HCT116 (cell line): ENCODE measurements around the gene SRGAP1. TPM values are rescaled to one million over a fixed set of nuclear protein-coding genes. Genes with fewer than 3 reads are reported as not detected.

Experiments
- ATAC-seq: fragments of 200-7000 bp; cut with Tn5 transposase; 2 replicates; pipeline ENCODE4 v1.9.1; 2020; ENCODE audit warnings: mild to moderate bottlenecking, moderate library complexity
- BruUV-seq: library from RNA; stranded (reverse); fragments of 400-500 nt; replicated peaks from 2 replicates; lab custom pipeline; 2021; lab: Mats Ljungman, UMichigan
- CTCF ChIA-PET: fragments of 300-600 bp; sonication (Branson Sonifier 250); formaldehyde crosslinking; loops from one replicate; lab custom pipeline; 2021; ENCODE audit warnings: antibody characterized with exemption; lab: Charles Lee
- POLR2A ChIA-PET: fragments of 300-600, 350-600 bp; sonication (Branson Sonifier 250); formaldehyde crosslinking; loops from one replicate; lab custom pipeline; 2021; ENCODE audit warnings: antibody characterized with exemption; lab: Charles Lee
- RAD21 ChIA-PET, 2 experiments: fragments of 300-600 bp; sonication (Branson Sonifier 250); formaldehyde crosslinking; loops; one replicate each; lab custom pipeline; 2023; ENCODE audit warnings: low total read pairs in 2 of 2; ENCODE audit not compliant: uncharacterized antibody in 2 of 2, unreplicated experiment in 2 of 2, low non-redundant PET in 1 of 2; lab: Charles Lee
- DNase-seq: peaks from one replicate; pipeline ENCODE4 v3.0.0-alpha.2; 2010; ENCODE audit warnings: low read depth, low spot score
- H2AFZ ChIP-seq: fragments of 200-600 bp; shearing (Covaris generic), sonication (generic); 2 replicates; pipeline ENCODE4 v1.6.1; 2017; ENCODE audit warnings: low read depth, mixed run types, mixed read lengths, antibody characterized with exemption, low read length; ENCODE audit not compliant: poor library complexity, severe bottlenecking
- H3K27ac ChIP-seq: 2 replicates; pipeline ENCODE4 v1.5.1; 2012; ENCODE audit warnings: low read depth, low read length
- H3K27me3 ChIP-seq: fragments of 200-600 bp; sonication (generic); 2 replicates; pipeline ENCODE4 v1.6.1; 2016; ENCODE audit warnings: mixed run types, low read length, mixed read lengths; ENCODE audit not compliant: insufficient read depth
- H3K36me3 ChIP-seq, 2 experiments: fragments of 200-500 bp in 1 of 2; fragments of 200-600 bp in 1 of 2; sonication (Bioruptor generic) in 1 of 2; sonication (generic) in 1 of 2; 2 replicates each; pipeline versions ENCODE4 v1.5.1 to v1.6.1; 2014 to 2016; ENCODE audit warnings: low read length in 2 of 2, inconsistent platforms in 1 of 2, mixed read lengths in 1 of 2, mixed run types in 1 of 2; ENCODE audit not compliant: insufficient read depth in 2 of 2, control insufficient read depth in 1 of 2
- H3K4me1 ChIP-seq, 2 experiments: fragments of 200-600 bp in 1 of 2; sonication (generic) in 1 of 2; 2 replicates each; pipeline versions ENCODE4 v1.5.1 to v1.6.1; 2012 to 2017; ENCODE audit warnings: low read length in 2 of 2, inconsistent platforms in 1 of 2, mild to moderate bottlenecking in 1 of 2, mixed read lengths in 1 of 2, mixed run types in 1 of 2, moderate library complexity in 1 of 2; ENCODE audit not compliant: insufficient read depth in 2 of 2, control insufficient read depth in 1 of 2
- H3K4me2 ChIP-seq: fragments of 200-600 bp; sonication (generic); 2 replicates; pipeline ENCODE4 v1.6.1; 2017; ENCODE audit warnings: mixed run types, low read length, mixed read lengths
- H3K4me3 ChIP-seq, 2 experiments: fragments of 200-600 bp in 1 of 2; sonication (generic) in 1 of 2; replicated peaks in 1 of 2; 2 replicates each; pipeline ENCODE4 v1.5.1; 2011 to 2016; ENCODE audit warnings: low read length in 2 of 2, control low read depth in 1 of 2, low read depth in 1 of 2, mild to moderate bottlenecking in 1 of 2, mixed read lengths in 1 of 2, mixed run types in 1 of 2
- H3K79me2 ChIP-seq: fragments of 200-600 bp; sonication (generic); 2 replicates; pipeline ENCODE4 v1.6.1; 2017; ENCODE audit warnings: mild to moderate bottlenecking, mixed run types, low read length, moderate library complexity, mixed read lengths; ENCODE audit not compliant: insufficient read depth
- H3K9ac ChIP-seq: fragments of 200-600 bp; sonication (generic); 2 replicates; pipeline ENCODE4 v1.6.1; 2016; ENCODE audit warnings: low read length, mixed read lengths
- H3K9me2 ChIP-seq: fragments of 200-600 bp; sonication (generic), shearing (Covaris generic); 2 replicates; pipeline ENCODE4 v1.6.1; 2017; ENCODE audit warnings: mixed run types, mild to moderate bottlenecking, moderate library complexity; ENCODE audit not compliant: insufficient read depth
- H3K9me3 ChIP-seq, 2 experiments: fragments of 200-500 bp in 1 of 2; fragments of 200-600 bp in 1 of 2; sonication (Bioruptor generic) in 1 of 2; sonication (generic) in 1 of 2; 2 replicates each; pipeline ENCODE4 v1.6.1; 2014 to 2017; ENCODE audit warnings: low read length in 2 of 2, mixed read lengths in 2 of 2, inconsistent platforms in 1 of 2, low read depth in 1 of 2, mild to moderate bottlenecking in 1 of 2, mixed run types in 1 of 2, moderate library complexity in 1 of 2; ENCODE audit not compliant: control insufficient read depth in 1 of 2, insufficient read depth in 1 of 2
- H4K20me1 ChIP-seq: fragments of 200-600 bp; sonication (generic), shearing (Covaris generic); 2 replicates; pipeline ENCODE4 v1.6.1; 2017; ENCODE audit warnings: mixed run types, mild to moderate bottlenecking, moderate library complexity; ENCODE audit not compliant: insufficient read depth
- CTCF ChIP-seq, 3 experiments: fragments of 200-600 bp in 1 of 3; sonication (generic) in 1 of 3; IDR thresholded peaks in 2 of 3; conservative IDR thresholded peaks in 1 of 3; 2 replicates each; pipeline ENCODE4 v1.5.1; 2012 to 2017; ENCODE audit warnings: low read depth in 2 of 3, low read length in 2 of 3, antibody characterized with exemption in 1 of 3, borderline replicate concordance in 1 of 3, control low read depth in 1 of 3, mild to moderate bottlenecking in 1 of 3, mixed read lengths in 1 of 3, mixed run types in 1 of 3, moderate library complexity in 1 of 3; ENCODE audit not compliant: insufficient read depth in 1 of 3
- EGR1 ChIP-seq: IDR thresholded peaks from 2 replicates; pipeline ENCODE4 v1.6.1; 2012; ENCODE audit warnings: low read depth
- ELF1 ChIP-seq: IDR thresholded peaks from 2 replicates; pipeline ENCODE4 v1.6.1; 2012; ENCODE audit warnings: low read depth, borderline replicate concordance
- EZH2 ChIP-seq: fragments of 200-600 bp; sonication (generic); IDR thresholded peaks from 2 replicates; pipeline ENCODE4 v1.6.1; 2017; ENCODE audit warnings: antibody characterized with exemption, mixed run types
- EZH2phosphoT487 ChIP-seq: fragments of 200-600 bp; IDR thresholded peaks from 2 replicates; pipeline ENCODE4 v1.6.1; 2018; ENCODE audit warnings: antibody characterized with exemption, borderline replicate concordance
- FOSL1 ChIP-seq: IDR thresholded peaks from 2 replicates; pipeline ENCODE4 v1.6.1; 2012; ENCODE audit warnings: low read depth
- JUND ChIP-seq: IDR thresholded peaks from 2 replicates; pipeline ENCODE4 v1.6.1; 2012
- MAX ChIP-seq: IDR thresholded peaks from 2 replicates; pipeline ENCODE4 v1.6.1; 2012
- POLR2AphosphoS5 ChIP-seq: IDR thresholded peaks from 2 replicates; pipeline ENCODE4 v1.6.1; 2011; ENCODE audit warnings: mild to moderate bottlenecking, low read depth, low read length, moderate library complexity
- RAD21 ChIP-seq: IDR thresholded peaks from 2 replicates; pipeline ENCODE4 v1.6.1; 2012; ENCODE audit warnings: low read depth, mild to moderate bottlenecking
- SIN3A ChIP-seq: IDR thresholded peaks from 2 replicates; pipeline ENCODE4 v1.6.1; 2012; ENCODE audit warnings: low read depth
- SP1 ChIP-seq: IDR thresholded peaks from 2 replicates; pipeline ENCODE4 v1.6.1; 2012; ENCODE audit warnings: low read depth
- SRF ChIP-seq: IDR thresholded peaks from 2 replicates; pipeline ENCODE4 v1.6.1; 2012; ENCODE audit warnings: low read depth
- TCF7L2 ChIP-seq: IDR thresholded peaks from 2 replicates; pipeline ENCODE4 v1.7.0; 2011; ENCODE audit warnings: borderline replicate concordance, inconsistent platforms; ENCODE audit not compliant: insufficient read depth, insufficient read length; ENCODE audit errors: extremely low read depth
- YY1 ChIP-seq: IDR thresholded peaks from 2 replicates; pipeline ENCODE4 v1.6.1; 2011; ENCODE audit warnings: low read length, low read depth, moderate library complexity, mild to moderate bottlenecking; ENCODE audit not compliant: insufficient replicate concordance; ENCODE audit errors: extremely low read depth
- ZFX ChIP-seq: fragments of 450-650 bp; IDR thresholded peaks from 2 replicates; pipeline ENCODE4 v1.6.1; 2017
- ZNF274 ChIP-seq: fragments of 200-500 bp; sonication (Bioruptor generic); IDR thresholded peaks from 2 replicates; pipeline ENCODE4 v1.6.1; 2014; ENCODE audit warnings: mild to moderate bottlenecking, low read depth, low read length, inconsistent platforms
- intact Hi-C: fragments of 100-400 bp; cut with micrococcal nuclease; formaldehyde crosslinking; loops from 2 replicates; pipeline ENCODE4 v1.10.0; 2022
- total RNA-seq: library from RNA; stranded (reverse); gene quantifications from one replicate; pipeline ENCODE4 v1.2.1, GENCODE V29; 2021; ENCODE audit not compliant: unreplicated experiment
- TF ChIP-seq, protein P1 (sequence below): IDR thresholded peaks from 2 replicates; pipeline ENCODE4 v1.6.1; 2012; ENCODE audit warnings: low read depth
- TF ChIP-seq, protein P2 (sequence below): IDR thresholded peaks from 2 replicates; pipeline ENCODE4 v1.6.1; 2011; ENCODE audit warnings: mild to moderate bottlenecking, low read length, moderate library complexity; ENCODE audit not compliant: insufficient replicate concordance; ENCODE audit errors: extremely low read depth

SRGAP1 gene
- total RNA-seq, 1 experiment from 2014 or later: 16.6 TPM

- Histone ChIP-seq H3K4me2 (peak overlapping the region; percentile 62), H3K36me3 (peaks cover 0 to 5% of the 10 kb centered on the region in 2 experiments; a peak in 1 of 4 replicates), H3K4me3 (peak overlapping the region in 1 of 2 experiments; percentile 4; a peak in 2 of 4 replicates), H3K27me3 (no peaks in the 10 kb centered on the region), H4K20me1 (no peaks in the 10 kb centered on the region), H3K79me2 (no peaks in the 10 kb centered on the region), H3K9me3 (no peaks in the 10 kb centered on the region), H2AFZ (no peak overlapping the region), H3K4me1 (peaks cover 54 to 62% of the 10 kb centered on the region in 2 experiments), H3K27ac (peak overlapping the region; percentile 56), H3K9ac (peak overlapping the region; percentile 36), H3K9me2 (no peaks in the 10 kb centered on the region)
- ATAC-seq: peak; percentile 67
- RAD21 ChIA-PET: no interaction called here
- POLR2A ChIA-PET: no interaction called here
- peak; percentile 56 for DNase-seq
- CTCF ChIA-PET: no interaction called here
- intact Hi-C loops: loop anchor here (5.0 kb wide), 2 partner anchors 163 to 238 kb away; partner anchors contain the start of gene SRGAP1
- no TSS peak for BruUV-seq
- TF ChIP-seq JUND (peak; percentile 38; the same call in 1 of the 2 replicates), EZH2phosphoT487 (no peak), YY1 (peak; percentile 63), ZFX (no peak), RAD21 (0 out of 2 replicates have a peak, but pooled peaks have one; percentile 24), EZH2 (no peak), CTCF (IDR thresholded peaks at IDR 0.05 in 2 of 3, conservative IDR thresholded peaks at IDR 0.05 in 1 of 3; ENCODE audit: borderline replicate concordance in 1 of 3, insufficient read depth in 1 of 3, low read depth in 2 of 3, low read length in 2 of 3) (no peak), MAX (no peak), SIN3A (no peak), SP1 (peak; percentile 77), POLR2AphosphoS5 (0 out of 2 replicates have a peak, but pooled peaks have one; percentile 17), SRF (no peak), TCF7L2 (no peak), EGR1 (no peak), ZNF274 (no peak), FOSL1 (0 out of 2 replicates have a peak, but pooled peaks have one; percentile 16), ELF1 (no peak)
- TF ChIP-seq, protein P1, sequence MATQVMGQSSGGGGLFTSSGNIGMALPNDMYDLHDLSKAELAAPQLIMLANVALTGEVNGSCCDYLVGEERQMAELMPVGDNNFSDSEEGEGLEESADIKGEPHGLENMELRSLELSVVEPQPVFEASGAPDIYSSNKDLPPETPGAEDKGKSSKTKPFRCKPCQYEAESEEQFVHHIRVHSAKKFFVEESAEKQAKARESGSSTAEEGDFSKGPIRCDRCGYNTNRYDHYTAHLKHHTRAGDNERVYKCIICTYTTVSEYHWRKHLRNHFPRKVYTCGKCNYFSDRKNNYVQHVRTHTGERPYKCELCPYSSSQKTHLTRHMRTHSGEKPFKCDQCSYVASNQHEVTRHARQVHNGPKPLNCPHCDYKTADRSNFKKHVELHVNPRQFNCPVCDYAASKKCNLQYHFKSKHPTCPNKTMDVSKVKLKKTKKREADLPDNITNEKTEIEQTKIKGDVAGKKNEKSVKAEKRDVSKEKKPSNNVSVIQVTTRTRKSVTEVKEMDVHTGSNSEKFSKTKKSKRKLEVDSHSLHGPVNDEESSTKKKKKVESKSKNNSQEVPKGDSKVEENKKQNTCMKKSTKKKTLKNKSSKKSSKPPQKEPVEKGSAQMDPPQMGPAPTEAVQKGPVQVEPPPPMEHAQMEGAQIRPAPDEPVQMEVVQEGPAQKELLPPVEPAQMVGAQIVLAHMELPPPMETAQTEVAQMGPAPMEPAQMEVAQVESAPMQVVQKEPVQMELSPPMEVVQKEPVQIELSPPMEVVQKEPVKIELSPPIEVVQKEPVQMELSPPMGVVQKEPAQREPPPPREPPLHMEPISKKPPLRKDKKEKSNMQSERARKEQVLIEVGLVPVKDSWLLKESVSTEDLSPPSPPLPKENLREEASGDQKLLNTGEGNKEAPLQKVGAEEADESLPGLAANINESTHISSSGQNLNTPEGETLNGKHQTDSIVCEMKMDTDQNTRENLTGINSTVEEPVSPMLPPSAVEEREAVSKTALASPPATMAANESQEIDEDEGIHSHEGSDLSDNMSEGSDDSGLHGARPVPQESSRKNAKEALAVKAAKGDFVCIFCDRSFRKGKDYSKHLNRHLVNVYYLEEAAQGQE: no peak
- TF ChIP-seq, protein P2, sequence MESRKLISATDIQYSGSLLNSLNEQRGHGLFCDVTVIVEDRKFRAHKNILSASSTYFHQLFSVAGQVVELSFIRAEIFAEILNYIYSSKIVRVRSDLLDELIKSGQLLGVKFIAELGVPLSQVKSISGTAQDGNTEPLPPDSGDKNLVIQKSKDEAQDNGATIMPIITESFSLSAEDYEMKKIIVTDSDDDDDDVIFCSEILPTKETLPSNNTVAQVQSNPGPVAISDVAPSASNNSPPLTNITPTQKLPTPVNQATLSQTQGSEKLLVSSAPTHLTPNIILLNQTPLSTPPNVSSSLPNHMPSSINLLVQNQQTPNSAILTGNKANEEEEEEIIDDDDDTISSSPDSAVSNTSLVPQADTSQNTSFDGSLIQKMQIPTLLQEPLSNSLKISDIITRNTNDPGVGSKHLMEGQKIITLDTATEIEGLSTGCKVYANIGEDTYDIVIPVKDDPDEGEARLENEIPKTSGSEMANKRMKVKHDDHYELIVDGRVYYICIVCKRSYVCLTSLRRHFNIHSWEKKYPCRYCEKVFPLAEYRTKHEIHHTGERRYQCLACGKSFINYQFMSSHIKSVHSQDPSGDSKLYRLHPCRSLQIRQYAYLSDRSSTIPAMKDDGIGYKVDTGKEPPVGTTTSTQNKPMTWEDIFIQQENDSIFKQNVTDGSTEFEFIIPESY: no peak
Observed at GRCh38 chr12:64080319-64081007, 236.0 kb downstream of the SRGAP1 start.
